SK-N-SH treated with all-trans-retinoic acid at 6 μM for 48 hours (cell line): ENCODE measurements around the gene NUP88.

Experiments
- ARNTL ChIP-seq: fragments of 450-650 bp; formaldehyde crosslinking; IDR thresholded peaks from 2 replicates; pipeline ENCODE4 v1.5.0; 2020; ENCODE audit warnings: low read depth, mild to moderate bottlenecking, moderate library complexity, borderline replicate concordance
- OSR1 ChIP-seq: fragments of 250-450 bp; sonication (Bioruptor Pico); IDR thresholded peaks from 2 replicates; pipeline ENCODE4 v1.8.0; 2022; ENCODE audit warnings: moderate library complexity, mild to moderate bottlenecking, inconsistent platforms
- RARB ChIP-seq: fragments of 250-450 bp; sonication (Bioruptor Pico); IDR thresholded peaks from 2 replicates; pipeline ENCODE4 v1.8.0; 2021; ENCODE audit warnings: mild to moderate bottlenecking, moderate library complexity

DNA sequence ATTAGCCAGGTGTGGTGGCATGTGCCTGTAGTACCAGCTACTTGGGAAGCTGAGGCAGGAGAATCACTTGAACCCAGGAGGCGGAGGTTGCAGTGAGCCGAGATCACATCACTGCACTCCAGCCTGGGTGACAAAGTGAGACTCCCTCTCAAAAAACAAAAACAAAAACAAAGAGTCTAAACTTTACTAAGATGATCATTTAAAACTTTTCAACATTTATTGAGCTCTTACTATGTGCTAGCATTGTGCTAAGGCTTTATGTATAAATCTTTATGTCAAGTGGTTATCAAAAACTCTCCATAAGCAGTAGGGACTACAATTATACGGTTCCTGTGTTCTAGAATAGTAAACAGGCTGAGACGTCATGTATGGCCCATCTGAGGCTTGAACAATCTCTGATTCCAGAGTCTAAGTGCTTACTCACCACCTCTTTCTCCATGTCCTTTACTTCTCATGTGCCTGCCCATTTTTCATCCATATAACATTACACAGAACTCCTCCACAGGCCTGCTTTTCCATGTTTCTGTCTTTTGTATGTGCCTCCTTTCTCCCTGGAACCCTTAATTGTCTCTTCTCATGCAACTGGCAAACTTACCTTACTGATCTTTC is 66.7 kb downstream of the NUP88 start:
- TF ChIP-seq OSR1 (CRISPR knock-in tag) (no peak), RARB (no peak), ARNTL (CRISPR knock-in tag) (no peak)
